Left ventricle myocardium inferior (tissue), 1 donor: Measurements from ENCODE around the gene FTO. TPM values are rescaled to one million over a fixed set of nuclear protein-coding genes. Genes with fewer than 3 reads are reported as not detected.

Experiments
- DNase-seq: peaks from one replicate; pipeline ENCODE4 v3.0.0-alpha.2; 2020
- H3K27ac ChIP-seq: fragments of 200-600 bp; replicated peaks from 2 replicates; pipeline ENCODE4 v1.8.0; 2021
- H3K27me3 ChIP-seq: fragments of 200-600 bp; 2 replicates; pipeline ENCODE4 v1.8.0; 2021; ENCODE audit warnings: low read depth
- H3K36me3 ChIP-seq: fragments of 200-600 bp; 2 replicates; pipeline ENCODE4 v1.8.0; 2021
- H3K4me1 ChIP-seq: fragments of 200-600 bp; 2 replicates; pipeline ENCODE4 v1.8.0; 2021
- H3K4me3 ChIP-seq: fragments of 200-600 bp; 2 replicates; pipeline ENCODE4 v1.8.0; 2021; ENCODE audit warnings: mild to moderate bottlenecking, moderate library complexity
- H3K9me3 ChIP-seq: fragments of 200-600 bp; replicated peaks from 2 replicates; pipeline ENCODE4 v1.8.0; 2021
- CTCF ChIP-seq: fragments of 200-600 bp; IDR thresholded peaks from 2 replicates; pipeline ENCODE4 v1.8.0; 2021; ENCODE audit warnings: antibody characterized with exemption, mild to moderate bottlenecking, borderline replicate concordance
- intact Hi-C: fragments of 100-400 bp; cut with micrococcal nuclease; formaldehyde crosslinking; loops from one replicate; pipeline ENCODE4 v1.11.0; 2022
- total RNA-seq: library from RNA; stranded (reverse); fragmentation: NEBNext Ultra II Directional; extraction: Animal tissue kit (Norgen Biotek cat#: 25700); gene quantifications from one replicate; pipeline ENCODE4 v1.2.1, GENCODE V29; 2021
- donor health status: DM: no; HTN: yes; CAD: no; lungs with severe emphysema.

Gene FTO
- total RNA-seq, 1 donor from 2014 or later: 78.4 TPM

GRCh38 chr16:54164789-54165173 is 460.8 kb downstream of the FTO start:
- intact Hi-C loops: no loop called here
- TF ChIP-seq CTCF: no peak
- DNase-seq: no peak
- Histone ChIP-seq H3K4me3 (no peak overlapping the region), H3K4me1 (no peaks in the 10 kb centered on the region), H3K36me3 (no peaks in the 10 kb centered on the region), H3K9me3 (no peaks in the 10 kb centered on the region), H3K27ac (no peak overlapping the region), H3K27me3 (no peaks in the 10 kb centered on the region)

- no peaks in the 10 kb centered on the region for H3K4me1 ChIP-seq
- H3K27ac ChIP-seq: no peak overlapping the region
- H3K36me3 ChIP-seq: no peaks in the 10 kb centered on the region
- H3K27me3 ChIP-seq: no peaks in the 10 kb centered on the region
- no peak overlapping the region for H3K4me3 ChIP-seq
- no peak for DNase-seq
- intact Hi-C loops: no loop called here
- H3K9me3 ChIP-seq: no peaks in the 10 kb centered on the region
- no peak for TF ChIP-seq CTCF
These were observed 461.4 kb downstream of the FTO start for GRCh38 chr16:54165174-54165911.

- no peak overlapping the region for H3K27ac ChIP-seq
- DNase-seq: no peak
- H3K36me3 ChIP-seq: no peaks in the 10 kb centered on the region
- no peak overlapping the region for H3K4me3 ChIP-seq
- no peaks in the 10 kb centered on the region for H3K4me1 ChIP-seq
- no peaks in the 10 kb centered on the region for H3K27me3 ChIP-seq
- no peak for TF ChIP-seq CTCF
- no peaks in the 10 kb centered on the region for H3K9me3 ChIP-seq
- intact Hi-C loops: no loop called here
These were observed 462.2 kb downstream of the FTO start for GRCh38 chr16:54165912-54166865.

- Histone ChIP-seq H3K4me1 (no peaks in the 10 kb centered on the region), H3K9me3 (no peaks in the 10 kb centered on the region), H3K4me3 (no peak overlapping the region), H3K27ac (no peak overlapping the region), H3K27me3 (peaks cover 19% of the 10 kb centered on the region), H3K36me3 (no peaks in the 10 kb centered on the region)
- TF ChIP-seq CTCF: no peak
- no peak for DNase-seq
- intact Hi-C loops: no loop called here
These were observed 465.2 kb downstream of the FTO start for GRCh38 chr16:54169112-54169511.

GRCh38 chr16:54171626-54172537 is 467.9 kb downstream of the FTO start:
- peaks cover 43% of the 10 kb centered on the region for H3K27me3 ChIP-seq
- no peak for DNase-seq
- TF ChIP-seq CTCF: no peak
- no peaks in the 10 kb centered on the region for H3K36me3 ChIP-seq
- no peak overlapping the region for H3K27ac ChIP-seq
- intact Hi-C loops: no loop called here
- no peaks in the 10 kb centered on the region for H3K9me3 ChIP-seq
- no peak overlapping the region for H3K4me3 ChIP-seq
- no peaks in the 10 kb centered on the region for H3K4me1 ChIP-seq
